ENCODE data around the gene ITGAD.

The ITGAD gene

DNA sequence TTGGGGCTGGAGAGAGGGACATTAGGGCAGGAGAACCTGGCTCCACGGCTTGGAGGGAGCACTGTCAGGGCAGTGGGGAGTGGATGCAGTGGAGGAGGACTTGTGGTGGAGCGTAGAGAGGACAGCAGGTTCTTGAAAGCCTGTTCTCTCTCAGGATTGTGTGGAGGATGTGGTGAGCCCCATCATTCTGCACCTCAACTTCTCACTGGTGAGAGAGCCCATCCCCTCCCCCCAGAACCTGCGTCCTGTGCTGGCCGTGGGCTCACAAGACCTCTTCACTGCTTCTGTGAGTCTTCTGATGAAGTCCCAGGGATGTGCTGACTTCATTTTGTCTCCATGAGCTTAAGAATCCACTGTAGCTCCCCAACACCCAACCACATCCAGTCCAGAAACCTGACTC lies 21.6 kb downstream of the ITGAD start:
- H3K36me3 ChIP-seq (ENCODE audit: control insufficient read depth in 2 of 2, insufficient read depth in 1 of 2, low read length in 2 of 2) = no peaks in the 10 kb centered on the region
- H3K4me1 ChIP-seq (ENCODE audit: control insufficient read depth, insufficient read depth, low read length) = no peaks in the 10 kb centered on the region
- H3K4me3 ChIP-seq (ENCODE audit: low read depth, low read length) = no peak overlapping the region
- H3K9me3 ChIP-seq (ENCODE audit: control insufficient read depth, insufficient read depth, low read depth, low read length) = no peaks in the 10 kb centered on the region
- ChIA-PET POLR2A (no interaction called here), CTCF (no interaction called here)
- H3K27ac ChIP-seq (ENCODE audit: extremely low read depth, low read depth, low read length) = no peak overlapping the region
- TF ChIP-seq, protein P1, sequence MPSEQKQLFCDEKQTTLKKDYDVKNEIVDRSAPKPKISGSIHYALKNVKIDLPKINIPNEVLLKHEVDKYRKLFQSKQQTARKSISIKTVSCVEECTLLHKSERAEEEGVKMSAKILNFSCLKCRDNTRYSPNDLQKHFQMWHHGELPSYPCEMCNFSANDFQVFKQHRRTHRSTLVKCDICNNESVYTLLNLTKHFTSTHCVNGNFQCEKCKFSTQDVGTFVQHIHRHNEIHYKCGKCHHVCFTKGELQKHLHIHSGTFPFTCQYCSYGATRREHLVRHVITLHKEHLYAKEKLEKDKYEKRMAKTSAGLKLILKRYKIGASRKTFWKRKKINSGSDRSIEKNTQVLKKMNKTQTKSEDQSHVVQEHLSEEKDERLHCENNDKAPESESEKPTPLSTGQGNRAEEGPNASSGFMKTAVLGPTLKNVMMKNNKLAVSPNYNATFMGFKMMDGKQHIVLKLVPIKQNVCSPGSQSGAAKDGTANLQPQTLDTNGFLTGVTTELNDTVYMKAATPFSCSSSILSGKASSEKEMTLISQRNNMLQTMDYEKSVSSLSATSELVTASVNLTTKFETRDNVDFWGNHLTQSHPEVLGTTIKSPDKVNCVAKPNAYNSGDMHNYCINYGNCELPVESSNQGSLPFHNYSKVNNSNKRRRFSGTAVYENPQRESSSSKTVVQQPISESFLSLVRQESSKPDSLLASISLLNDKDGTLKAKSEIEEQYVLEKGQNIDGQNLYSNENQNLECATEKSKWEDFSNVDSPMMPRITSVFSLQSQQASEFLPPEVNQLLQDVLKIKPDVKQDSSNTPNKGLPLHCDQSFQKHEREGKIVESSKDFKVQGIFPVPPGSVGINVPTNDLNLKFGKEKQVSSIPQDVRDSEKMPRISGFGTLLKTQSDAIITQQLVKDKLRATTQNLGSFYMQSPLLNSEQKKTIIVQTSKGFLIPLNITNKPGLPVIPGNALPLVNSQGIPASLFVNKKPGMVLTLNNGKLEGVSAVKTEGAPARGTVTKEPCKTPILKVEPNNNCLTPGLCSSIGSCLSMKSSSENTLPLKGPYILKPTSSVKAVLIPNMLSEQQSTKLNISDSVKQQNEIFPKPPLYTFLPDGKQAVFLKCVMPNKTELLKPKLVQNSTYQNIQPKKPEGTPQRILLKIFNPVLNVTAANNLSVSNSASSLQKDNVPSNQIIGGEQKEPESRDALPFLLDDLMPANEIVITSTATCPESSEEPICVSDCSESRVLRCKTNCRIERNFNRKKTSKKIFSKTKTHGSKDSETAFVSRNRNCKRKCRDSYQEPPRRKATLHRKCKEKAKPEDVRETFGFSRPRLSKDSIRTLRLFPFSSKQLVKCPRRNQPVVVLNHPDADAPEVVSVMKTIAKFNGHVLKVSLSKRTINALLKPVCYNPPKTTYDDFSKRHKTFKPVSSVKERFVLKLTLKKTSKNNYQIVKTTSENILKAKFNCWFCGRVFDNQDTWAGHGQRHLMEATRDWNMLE (tag by site-specific recombination; conservative IDR thresholded peaks at IDR 0.05; ENCODE audit: low read depth) = no peak
- no peak for TF ChIP-seq ZNF155 (tag by site-specific recombination; IDR thresholded peaks at IDR 0.05)
- TF ChIP-seq, protein P2, sequence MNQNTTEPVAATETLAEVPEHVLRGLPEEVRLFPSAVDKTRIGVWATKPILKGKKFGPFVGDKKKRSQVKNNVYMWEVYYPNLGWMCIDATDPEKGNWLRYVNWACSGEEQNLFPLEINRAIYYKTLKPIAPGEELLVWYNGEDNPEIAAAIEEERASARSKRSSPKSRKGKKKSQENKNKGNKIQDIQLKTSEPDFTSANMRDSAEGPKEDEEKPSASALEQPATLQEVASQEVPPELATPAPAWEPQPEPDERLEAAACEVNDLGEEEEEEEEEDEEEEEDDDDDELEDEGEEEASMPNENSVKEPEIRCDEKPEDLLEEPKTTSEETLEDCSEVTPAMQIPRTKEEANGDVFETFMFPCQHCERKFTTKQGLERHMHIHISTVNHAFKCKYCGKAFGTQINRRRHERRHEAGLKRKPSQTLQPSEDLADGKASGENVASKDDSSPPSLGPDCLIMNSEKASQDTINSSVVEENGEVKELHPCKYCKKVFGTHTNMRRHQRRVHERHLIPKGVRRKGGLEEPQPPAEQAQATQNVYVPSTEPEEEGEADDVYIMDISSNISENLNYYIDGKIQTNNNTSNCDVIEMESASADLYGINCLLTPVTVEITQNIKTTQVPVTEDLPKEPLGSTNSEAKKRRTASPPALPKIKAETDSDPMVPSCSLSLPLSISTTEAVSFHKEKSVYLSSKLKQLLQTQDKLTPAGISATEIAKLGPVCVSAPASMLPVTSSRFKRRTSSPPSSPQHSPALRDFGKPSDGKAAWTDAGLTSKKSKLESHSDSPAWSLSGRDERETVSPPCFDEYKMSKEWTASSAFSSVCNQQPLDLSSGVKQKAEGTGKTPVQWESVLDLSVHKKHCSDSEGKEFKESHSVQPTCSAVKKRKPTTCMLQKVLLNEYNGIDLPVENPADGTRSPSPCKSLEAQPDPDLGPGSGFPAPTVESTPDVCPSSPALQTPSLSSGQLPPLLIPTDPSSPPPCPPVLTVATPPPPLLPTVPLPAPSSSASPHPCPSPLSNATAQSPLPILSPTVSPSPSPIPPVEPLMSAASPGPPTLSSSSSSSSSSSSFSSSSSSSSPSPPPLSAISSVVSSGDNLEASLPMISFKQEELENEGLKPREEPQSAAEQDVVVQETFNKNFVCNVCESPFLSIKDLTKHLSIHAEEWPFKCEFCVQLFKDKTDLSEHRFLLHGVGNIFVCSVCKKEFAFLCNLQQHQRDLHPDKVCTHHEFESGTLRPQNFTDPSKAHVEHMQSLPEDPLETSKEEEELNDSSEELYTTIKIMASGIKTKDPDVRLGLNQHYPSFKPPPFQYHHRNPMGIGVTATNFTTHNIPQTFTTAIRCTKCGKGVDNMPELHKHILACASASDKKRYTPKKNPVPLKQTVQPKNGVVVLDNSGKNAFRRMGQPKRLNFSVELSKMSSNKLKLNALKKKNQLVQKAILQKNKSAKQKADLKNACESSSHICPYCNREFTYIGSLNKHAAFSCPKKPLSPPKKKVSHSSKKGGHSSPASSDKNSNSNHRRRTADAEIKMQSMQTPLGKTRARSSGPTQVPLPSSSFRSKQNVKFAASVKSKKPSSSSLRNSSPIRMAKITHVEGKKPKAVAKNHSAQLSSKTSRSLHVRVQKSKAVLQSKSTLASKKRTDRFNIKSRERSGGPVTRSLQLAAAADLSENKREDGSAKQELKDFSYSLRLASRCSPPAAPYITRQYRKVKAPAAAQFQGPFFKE (tag by site-specific recombination; IDR thresholded peaks at IDR 0.05; ENCODE audit: borderline replicate concordance) = no peak
- TF ChIP-seq, protein P3, sequence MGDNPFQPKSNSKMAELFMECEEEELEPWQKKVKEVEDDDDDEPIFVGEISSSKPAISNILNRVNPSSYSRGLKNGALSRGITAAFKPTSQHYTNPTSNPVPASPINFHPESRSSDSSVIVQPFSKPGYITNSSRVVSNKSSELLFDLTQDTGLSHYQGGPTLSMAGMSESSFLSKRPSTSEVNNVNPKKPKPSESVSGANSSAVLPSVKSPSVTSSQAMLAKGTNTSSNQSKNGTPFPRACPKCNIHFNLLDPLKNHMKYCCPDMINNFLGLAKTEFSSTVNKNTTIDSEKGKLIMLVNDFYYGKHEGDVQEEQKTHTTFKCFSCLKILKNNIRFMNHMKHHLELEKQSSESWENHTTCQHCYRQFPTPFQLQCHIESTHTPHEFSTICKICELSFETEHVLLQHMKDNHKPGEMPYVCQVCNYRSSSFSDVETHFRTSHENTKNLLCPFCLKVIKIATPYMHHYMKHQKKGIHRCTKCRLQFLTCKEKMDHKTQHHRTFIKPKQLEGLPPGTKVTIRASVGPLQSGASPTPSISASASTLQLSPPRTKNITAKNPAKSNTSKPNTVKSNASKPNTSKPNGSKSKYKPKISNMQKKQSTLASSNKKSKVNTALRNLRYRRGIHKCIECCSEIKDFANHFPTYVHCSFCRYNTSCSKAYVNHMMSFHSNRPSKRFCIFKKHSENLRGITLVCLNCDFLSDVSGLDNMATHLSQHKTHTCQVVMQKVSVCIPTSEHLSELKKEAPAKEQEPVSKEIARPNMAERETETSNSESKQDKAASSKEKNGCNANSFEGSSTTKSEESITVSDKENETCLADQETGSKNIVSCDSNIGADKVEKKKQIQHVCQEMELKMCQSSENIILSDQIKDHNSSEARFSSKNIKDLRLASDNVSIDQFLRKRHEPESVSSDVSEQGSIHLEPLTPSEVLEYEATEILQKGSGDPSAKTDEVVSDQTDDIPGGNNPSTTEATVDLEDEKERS (tag by site-specific recombination; IDR thresholded peaks at IDR 0.05) = no peak
- TF ChIP-seq, protein P4, sequence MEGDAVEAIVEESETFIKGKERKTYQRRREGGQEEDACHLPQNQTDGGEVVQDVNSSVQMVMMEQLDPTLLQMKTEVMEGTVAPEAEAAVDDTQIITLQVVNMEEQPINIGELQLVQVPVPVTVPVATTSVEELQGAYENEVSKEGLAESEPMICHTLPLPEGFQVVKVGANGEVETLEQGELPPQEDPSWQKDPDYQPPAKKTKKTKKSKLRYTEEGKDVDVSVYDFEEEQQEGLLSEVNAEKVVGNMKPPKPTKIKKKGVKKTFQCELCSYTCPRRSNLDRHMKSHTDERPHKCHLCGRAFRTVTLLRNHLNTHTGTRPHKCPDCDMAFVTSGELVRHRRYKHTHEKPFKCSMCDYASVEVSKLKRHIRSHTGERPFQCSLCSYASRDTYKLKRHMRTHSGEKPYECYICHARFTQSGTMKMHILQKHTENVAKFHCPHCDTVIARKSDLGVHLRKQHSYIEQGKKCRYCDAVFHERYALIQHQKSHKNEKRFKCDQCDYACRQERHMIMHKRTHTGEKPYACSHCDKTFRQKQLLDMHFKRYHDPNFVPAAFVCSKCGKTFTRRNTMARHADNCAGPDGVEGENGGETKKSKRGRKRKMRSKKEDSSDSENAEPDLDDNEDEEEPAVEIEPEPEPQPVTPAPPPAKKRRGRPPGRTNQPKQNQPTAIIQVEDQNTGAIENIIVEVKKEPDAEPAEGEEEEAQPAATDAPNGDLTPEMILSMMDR (tag by site-specific recombination; IDR thresholded peaks at IDR 0.05) = no peak
- TF ChIP-seq, protein P5, sequence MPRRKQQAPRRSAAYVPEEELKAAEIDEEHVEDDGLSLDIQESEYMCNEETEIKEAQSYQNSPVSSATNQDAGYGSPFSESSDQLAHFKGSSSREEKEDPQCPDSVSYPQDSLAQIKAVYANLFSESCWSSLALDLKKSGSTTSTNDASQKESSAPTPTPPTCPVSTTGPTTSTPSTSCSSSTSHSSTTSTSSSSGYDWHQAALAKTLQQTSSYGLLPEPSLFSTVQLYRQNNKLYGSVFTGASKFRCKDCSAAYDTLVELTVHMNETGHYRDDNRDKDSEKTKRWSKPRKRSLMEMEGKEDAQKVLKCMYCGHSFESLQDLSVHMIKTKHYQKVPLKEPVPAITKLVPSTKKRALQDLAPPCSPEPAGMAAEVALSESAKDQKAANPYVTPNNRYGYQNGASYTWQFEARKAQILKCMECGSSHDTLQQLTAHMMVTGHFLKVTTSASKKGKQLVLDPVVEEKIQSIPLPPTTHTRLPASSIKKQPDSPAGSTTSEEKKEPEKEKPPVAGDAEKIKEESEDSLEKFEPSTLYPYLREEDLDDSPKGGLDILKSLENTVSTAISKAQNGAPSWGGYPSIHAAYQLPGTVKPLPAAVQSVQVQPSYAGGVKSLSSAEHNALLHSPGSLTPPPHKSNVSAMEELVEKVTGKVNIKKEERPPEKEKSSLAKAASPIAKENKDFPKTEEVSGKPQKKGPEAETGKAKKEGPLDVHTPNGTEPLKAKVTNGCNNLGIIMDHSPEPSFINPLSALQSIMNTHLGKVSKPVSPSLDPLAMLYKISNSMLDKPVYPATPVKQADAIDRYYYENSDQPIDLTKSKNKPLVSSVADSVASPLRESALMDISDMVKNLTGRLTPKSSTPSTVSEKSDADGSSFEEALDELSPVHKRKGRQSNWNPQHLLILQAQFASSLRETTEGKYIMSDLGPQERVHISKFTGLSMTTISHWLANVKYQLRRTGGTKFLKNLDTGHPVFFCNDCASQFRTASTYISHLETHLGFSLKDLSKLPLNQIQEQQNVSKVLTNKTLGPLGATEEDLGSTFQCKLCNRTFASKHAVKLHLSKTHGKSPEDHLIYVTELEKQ (tag by site-specific recombination; IDR thresholded peaks at IDR 0.05; ENCODE audit: borderline replicate concordance) = no peak
- no peak for TF ChIP-seq TRIM28 (IDR thresholded peaks at IDR 0.05; ENCODE audit: borderline replicate concordance, low read length)
- no peak for TF ChIP-seq ZNF423 (tag by site-specific recombination; IDR thresholded peaks at IDR 0.05)
- TF ChIP-seq ZNF416 (tag by site-specific recombination; IDR thresholded peaks at IDR 0.05) = no peak
- TF ChIP-seq ZNF792 (tag by site-specific recombination; IDR thresholded peaks at IDR 0.05) = no peak
- no peak for TF ChIP-seq ZFHX2 (tag by site-specific recombination; conservative IDR thresholded peaks at IDR 0.05)
- TF ChIP-seq, protein P6, sequence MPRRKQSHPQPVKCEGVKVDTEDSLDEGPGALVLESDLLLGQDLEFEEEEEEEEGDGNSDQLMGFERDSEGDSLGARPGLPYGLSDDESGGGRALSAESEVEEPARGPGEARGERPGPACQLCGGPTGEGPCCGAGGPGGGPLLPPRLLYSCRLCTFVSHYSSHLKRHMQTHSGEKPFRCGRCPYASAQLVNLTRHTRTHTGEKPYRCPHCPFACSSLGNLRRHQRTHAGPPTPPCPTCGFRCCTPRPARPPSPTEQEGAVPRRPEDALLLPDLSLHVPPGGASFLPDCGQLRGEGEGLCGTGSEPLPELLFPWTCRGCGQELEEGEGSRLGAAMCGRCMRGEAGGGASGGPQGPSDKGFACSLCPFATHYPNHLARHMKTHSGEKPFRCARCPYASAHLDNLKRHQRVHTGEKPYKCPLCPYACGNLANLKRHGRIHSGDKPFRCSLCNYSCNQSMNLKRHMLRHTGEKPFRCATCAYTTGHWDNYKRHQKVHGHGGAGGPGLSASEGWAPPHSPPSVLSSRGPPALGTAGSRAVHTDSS (tag by site-specific recombination; IDR thresholded peaks at IDR 0.05) = no peak
- TF ChIP-seq ZNF335 (tag by site-specific recombination; conservative IDR thresholded peaks at IDR 0.05) = no peak
- TF ChIP-seq, protein P7, sequence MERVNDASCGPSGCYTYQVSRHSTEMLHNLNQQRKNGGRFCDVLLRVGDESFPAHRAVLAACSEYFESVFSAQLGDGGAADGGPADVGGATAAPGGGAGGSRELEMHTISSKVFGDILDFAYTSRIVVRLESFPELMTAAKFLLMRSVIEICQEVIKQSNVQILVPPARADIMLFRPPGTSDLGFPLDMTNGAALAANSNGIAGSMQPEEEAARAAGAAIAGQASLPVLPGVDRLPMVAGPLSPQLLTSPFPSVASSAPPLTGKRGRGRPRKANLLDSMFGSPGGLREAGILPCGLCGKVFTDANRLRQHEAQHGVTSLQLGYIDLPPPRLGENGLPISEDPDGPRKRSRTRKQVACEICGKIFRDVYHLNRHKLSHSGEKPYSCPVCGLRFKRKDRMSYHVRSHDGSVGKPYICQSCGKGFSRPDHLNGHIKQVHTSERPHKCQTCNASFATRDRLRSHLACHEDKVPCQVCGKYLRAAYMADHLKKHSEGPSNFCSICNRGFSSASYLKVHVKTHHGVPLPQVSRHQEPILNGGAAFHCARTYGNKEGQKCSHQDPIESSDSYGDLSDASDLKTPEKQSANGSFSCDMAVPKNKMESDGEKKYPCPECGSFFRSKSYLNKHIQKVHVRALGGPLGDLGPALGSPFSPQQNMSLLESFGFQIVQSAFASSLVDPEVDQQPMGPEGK (tag by site-specific recombination; IDR thresholded peaks at IDR 0.05) = no peak
